ENCODE data around the gene PSPN. TPM values are rescaled to one million over a fixed set of nuclear protein-coding genes. Genes with fewer than 3 reads are reported as not detected.
A peak's percentile ranks its signal among the peaks of the same experiment; 100 is the strongest.

Gene PSPN
- total and polyA plus RNA-seq, 2 of the 13 experiments (the other 11 are each of a cell fraction or from before 2014, with no cell fraction given), result 0.69 to 1.1 TPM

GRCh38 chr19:6424939-6425731, 49.4 kb upstream of the PSPN start (continued):
- TF ChIP-seq KDM2A (CRISPR knock-in tag; IDR thresholded peaks at IDR 0.05; ENCODE audit: borderline replicate concordance, low read depth) (0 out of 2 replicates have a peak, but pooled peaks have one; percentile 23), CERS6 (CRISPR knock-in tag; IDR thresholded peaks at IDR 0.05) (no peak), ZMYM3 (CRISPR knock-in tag; IDR thresholded peaks at IDR 0.05) (no peak), ZNF33B (CRISPR knock-in tag; IDR thresholded peaks at IDR 0.05) (peak; percentile 64; the same call in 1 of the 2 replicates), RCOR2 (CRISPR knock-in tag; IDR thresholded peaks at IDR 0.05) (no peak), ZNF296 (CRISPR knock-in tag; conservative IDR thresholded peaks at IDR 0.05) (no peak), HNRNPL (IDR thresholded peaks at IDR 0.05; ENCODE audit: low read depth, low read length) (peak; percentile 42; the same call in 1 of the 2 replicates), ZNF432 (CRISPR knock-in tag; IDR thresholded peaks at IDR 0.05; ENCODE audit: borderline replicate concordance) (no peak), STAT5B (CRISPR knock-in tag; IDR thresholded peaks at IDR 0.05) (no peak), SIN3A (IDR thresholded peaks at IDR 0.05; ENCODE audit: borderline replicate concordance, low read depth, low read length) (no peak), ZSCAN30 (CRISPR knock-in tag; IDR thresholded peaks at IDR 0.05) (no peak), ZBTB42 (CRISPR knock-in tag; IDR thresholded peaks at IDR 0.05) (no peak), IRF2 (CRISPR knock-in tag; IDR thresholded peaks at IDR 0.05) (0 out of 2 replicates have a peak, but pooled peaks have one; percentile 15), MLXIP (CRISPR knock-in tag; IDR thresholded peaks at IDR 0.05; ENCODE audit: borderline replicate concordance) (no peak), ETV6 (CRISPR knock-in tag; conservative IDR thresholded peaks at IDR 0.05) (no peak), RELA (CRISPR knock-in tag; IDR thresholded peaks at IDR 0.05) (no peak), ZNF670 (CRISPR knock-in tag; IDR thresholded peaks at IDR 0.05; ENCODE audit: borderline replicate concordance) (no peak), MIXL1 (CRISPR knock-in tag; IDR thresholded peaks at IDR 0.05) (peak; percentile 95)
- TF ChIP-seq, protein P1, sequence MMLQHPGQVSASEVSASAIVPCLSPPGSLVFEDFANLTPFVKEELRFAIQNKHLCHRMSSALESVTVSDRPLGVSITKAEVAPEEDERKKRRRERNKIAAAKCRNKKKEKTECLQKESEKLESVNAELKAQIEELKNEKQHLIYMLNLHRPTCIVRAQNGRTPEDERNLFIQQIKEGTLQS (CRISPR knock-in tag; IDR thresholded peaks at IDR 0.05), result no peak
- TF ChIP-seq, protein P2, sequence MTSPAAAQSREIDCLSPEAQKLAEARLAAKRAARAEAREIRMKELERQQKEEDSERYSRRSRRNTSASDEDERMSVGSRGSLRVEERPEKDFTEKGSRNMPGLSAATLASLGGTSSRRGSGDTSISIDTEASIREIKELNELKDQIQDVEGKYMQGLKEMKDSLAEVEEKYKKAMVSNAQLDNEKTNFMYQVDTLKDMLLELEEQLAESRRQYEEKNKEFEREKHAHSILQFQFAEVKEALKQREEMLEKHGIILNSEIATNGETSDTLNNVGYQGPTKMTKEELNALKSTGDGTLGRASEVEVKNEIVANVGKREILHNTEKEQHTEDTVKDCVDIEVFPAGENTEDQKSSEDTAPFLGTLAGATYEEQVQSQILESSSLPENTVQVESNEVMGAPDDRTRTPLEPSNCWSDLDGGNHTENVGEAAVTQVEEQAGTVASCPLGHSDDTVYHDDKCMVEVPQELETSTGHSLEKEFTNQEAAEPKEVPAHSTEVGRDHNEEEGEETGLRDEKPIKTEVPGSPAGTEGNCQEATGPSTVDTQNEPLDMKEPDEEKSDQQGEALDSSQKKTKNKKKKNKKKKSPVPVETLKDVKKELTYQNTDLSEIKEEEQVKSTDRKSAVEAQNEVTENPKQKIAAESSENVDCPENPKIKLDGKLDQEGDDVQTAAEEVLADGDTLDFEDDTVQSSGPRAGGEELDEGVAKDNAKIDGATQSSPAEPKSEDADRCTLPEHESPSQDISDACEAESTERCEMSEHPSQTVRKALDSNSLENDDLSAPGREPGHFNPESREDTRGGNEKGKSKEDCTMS (CRISPR knock-in tag; conservative IDR thresholded peaks at IDR 0.05), result no peak
- TF ChIP-seq, protein P3, sequence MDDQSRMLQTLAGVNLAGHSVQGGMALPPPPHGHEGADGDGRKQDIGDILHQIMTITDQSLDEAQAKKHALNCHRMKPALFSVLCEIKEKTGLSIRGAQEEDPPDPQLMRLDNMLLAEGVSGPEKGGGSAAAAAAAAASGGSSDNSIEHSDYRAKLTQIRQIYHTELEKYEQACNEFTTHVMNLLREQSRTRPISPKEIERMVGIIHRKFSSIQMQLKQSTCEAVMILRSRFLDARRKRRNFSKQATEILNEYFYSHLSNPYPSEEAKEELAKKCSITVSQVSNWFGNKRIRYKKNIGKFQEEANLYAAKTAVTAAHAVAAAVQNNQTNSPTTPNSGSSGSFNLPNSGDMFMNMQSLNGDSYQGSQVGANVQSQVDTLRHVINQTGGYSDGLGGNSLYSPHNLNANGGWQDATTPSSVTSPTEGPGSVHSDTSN (CRISPR knock-in tag; IDR thresholded peaks at IDR 0.05; ENCODE audit: borderline replicate concordance), result peak; percentile 97; the same call in 1 of the 2 replicates
- TF ChIP-seq, protein P4, sequence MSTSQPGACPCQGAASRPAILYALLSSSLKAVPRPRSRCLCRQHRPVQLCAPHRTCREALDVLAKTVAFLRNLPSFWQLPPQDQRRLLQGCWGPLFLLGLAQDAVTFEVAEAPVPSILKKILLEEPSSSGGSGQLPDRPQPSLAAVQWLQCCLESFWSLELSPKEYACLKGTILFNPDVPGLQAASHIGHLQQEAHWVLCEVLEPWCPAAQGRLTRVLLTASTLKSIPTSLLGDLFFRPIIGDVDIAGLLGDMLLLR (CRISPR knock-in tag; IDR thresholded peaks at IDR 0.05), result no peak

Measured in HepG2 (cell line).